ENCODE results near the gene STK33. TPM values are rescaled to one million over a fixed set of nuclear protein-coding genes. Genes with fewer than 3 reads are reported as not detected.

Gene STK33
- total and polyA plus RNA-seq, 2 donors = 10.5 to 13.3 TPM

GRCh38 chr11:8370812-8371515 lies 223.1 kb downstream of the STK33 start:
- 86% methylated on average over 8 of the region's 8 CpGs for WGBS
- no peak for DNase-seq (ENCODE audit: low read depth in 6 of 9, low spot score in 9 of 9)

GRCh38 chr11:8369592-8370205 lies 224.3 kb downstream of the STK33 start:
- H3K27me3 ChIP-seq (ENCODE audit: control insufficient read depth in 2 of 2, insufficient read depth in 1 of 2, low read length in 1 of 2) = no peaks in the 10 kb centered on the region
- no peak overlapping the region for H3K4me3 ChIP-seq (ENCODE audit: low read length in 2 of 2)
- H3K27ac ChIP-seq (ENCODE audit: low read depth in 1 of 2, low read length in 1 of 2) = no peak overlapping the region
- WGBS = over 99% methylated on average over 7 of the region's 7 CpGs
- H3K9me3 ChIP-seq (ENCODE audit: control insufficient read depth in 2 of 2, insufficient read depth in 1 of 2, low read length in 1 of 2) = no peaks in the 10 kb centered on the region
- H3K4me1 ChIP-seq (ENCODE audit: control insufficient read depth in 2 of 2, insufficient read depth in 2 of 2, low read length in 2 of 2) = no peaks in the 10 kb centered on the region
- no peak for DNase-seq (ENCODE audit: low read depth in 6 of 9, low spot score in 9 of 9)
- H3K36me3 ChIP-seq (ENCODE audit: control insufficient read depth in 2 of 2, insufficient read depth in 2 of 2, low read length in 1 of 2) = no peaks in the 10 kb centered on the region

More at GRCh38 chr11:8370812-8371515, 223.1 kb downstream of the STK33 start:
- no peaks in the 10 kb centered on the region for H3K36me3 ChIP-seq (ENCODE audit: control insufficient read depth in 2 of 2, insufficient read depth in 2 of 2, low read length in 1 of 2)
- no peaks in the 10 kb centered on the region for H3K4me1 ChIP-seq (ENCODE audit: control insufficient read depth in 2 of 2, insufficient read depth in 2 of 2, low read length in 2 of 2)
- H3K4me3 ChIP-seq (ENCODE audit: low read length in 2 of 2) = no peak overlapping the region
- H3K27me3 ChIP-seq (ENCODE audit: control insufficient read depth in 2 of 2, insufficient read depth in 1 of 2, low read length in 1 of 2) = no peaks in the 10 kb centered on the region
- H3K27ac ChIP-seq (ENCODE audit: low read depth in 1 of 2, low read length in 1 of 2) = no peak overlapping the region
- H3K9me3 ChIP-seq (ENCODE audit: control insufficient read depth in 2 of 2, insufficient read depth in 1 of 2, low read length in 1 of 2) = no peaks in the 10 kb centered on the region

GRCh38 chr11:8368772-8369171 lies 225.3 kb downstream of the STK33 start:
- Histone ChIP-seq H3K27ac (ENCODE audit: low read depth in 1 of 2, low read length in 1 of 2) (no peak overlapping the region), H3K27me3 (ENCODE audit: control insufficient read depth in 2 of 2, insufficient read depth in 1 of 2, low read length in 1 of 2) (no peaks in the 10 kb centered on the region), H3K9me3 (ENCODE audit: control insufficient read depth in 2 of 2, insufficient read depth in 1 of 2, low read length in 1 of 2) (no peaks in the 10 kb centered on the region), H3K36me3 (ENCODE audit: control insufficient read depth in 2 of 2, insufficient read depth in 2 of 2, low read length in 1 of 2) (no peaks in the 10 kb centered on the region), H3K4me3 (ENCODE audit: low read length in 2 of 2) (no peak overlapping the region), H3K4me1 (ENCODE audit: control insufficient read depth in 2 of 2, insufficient read depth in 2 of 2, low read length in 2 of 2) (no peaks in the 10 kb centered on the region)
- DNase-seq (ENCODE audit: low read depth in 6 of 9, low spot score in 9 of 9) = no peak
- WGBS = 91% methylated on average over 10 of the region's 10 CpGs

GRCh38 chr11:8368194-8368593 lies 225.8 kb downstream of the STK33 start:
- WGBS = 91% methylated on average over 7 of the region's 7 CpGs
- Histone ChIP-seq H3K4me1 (ENCODE audit: control insufficient read depth in 2 of 2, insufficient read depth in 2 of 2, low read length in 2 of 2) (no peaks in the 10 kb centered on the region), H3K36me3 (ENCODE audit: control insufficient read depth in 2 of 2, insufficient read depth in 2 of 2, low read length in 1 of 2) (no peaks in the 10 kb centered on the region), H3K4me3 (ENCODE audit: low read length in 2 of 2) (no peak overlapping the region), H3K9me3 (ENCODE audit: control insufficient read depth in 2 of 2, insufficient read depth in 1 of 2, low read length in 1 of 2) (no peaks in the 10 kb centered on the region), H3K27me3 (ENCODE audit: control insufficient read depth in 2 of 2, insufficient read depth in 1 of 2, low read length in 1 of 2) (no peaks in the 10 kb centered on the region), H3K27ac (ENCODE audit: low read depth in 1 of 2, low read length in 1 of 2) (no peak overlapping the region)
- no peak for DNase-seq (ENCODE audit: low read depth in 6 of 9, low spot score in 9 of 9)

- Histone ChIP-seq H3K9me3 (ENCODE audit: control insufficient read depth in 2 of 2, insufficient read depth in 1 of 2, low read length in 1 of 2) (no peaks in the 10 kb centered on the region), H3K4me1 (ENCODE audit: control insufficient read depth in 2 of 2, insufficient read depth in 2 of 2, low read length in 2 of 2) (no peaks in the 10 kb centered on the region), H3K27ac (ENCODE audit: low read depth in 1 of 2, low read length in 1 of 2) (no peak overlapping the region), H3K4me3 (ENCODE audit: low read length in 2 of 2) (no peak overlapping the region), H3K36me3 (ENCODE audit: control insufficient read depth in 2 of 2, insufficient read depth in 2 of 2, low read length in 1 of 2) (no peaks in the 10 kb centered on the region), H3K27me3 (ENCODE audit: control insufficient read depth in 2 of 2, insufficient read depth in 1 of 2, low read length in 1 of 2) (no peaks in the 10 kb centered on the region)
- 95% methylated on average over 6 of the region's 6 CpGs for WGBS
- DNase-seq (ENCODE audit: low read depth in 6 of 9, low spot score in 9 of 9) = no peak
Observed at GRCh38 chr11:8366316-8366715, 227.7 kb downstream of the STK33 start.

GRCh38 chr11:8365216-8365941 lies 228.6 kb downstream of the STK33 start:
- no peak overlapping the region for H3K27ac ChIP-seq (ENCODE audit: low read depth in 1 of 2, low read length in 1 of 2)
- no peak overlapping the region for H3K4me3 ChIP-seq (ENCODE audit: low read length in 2 of 2)
- no peaks in the 10 kb centered on the region for H3K27me3 ChIP-seq (ENCODE audit: control insufficient read depth in 2 of 2, insufficient read depth in 1 of 2, low read length in 1 of 2)
- H3K9me3 ChIP-seq (ENCODE audit: control insufficient read depth in 2 of 2, insufficient read depth in 1 of 2, low read length in 1 of 2) = no peaks in the 10 kb centered on the region
- WGBS = 84% methylated on average over 11 of the region's 11 CpGs
- DNase-seq (ENCODE audit: low read depth in 6 of 9, low spot score in 9 of 9) = no peak
- H3K36me3 ChIP-seq (ENCODE audit: control insufficient read depth in 2 of 2, insufficient read depth in 2 of 2, low read length in 1 of 2) = no peaks in the 10 kb centered on the region
- no peaks in the 10 kb centered on the region for H3K4me1 ChIP-seq (ENCODE audit: control insufficient read depth in 2 of 2, insufficient read depth in 2 of 2, low read length in 2 of 2)

GRCh38 chr11:8363921-8364320 lies 230.1 kb downstream of the STK33 start:
- no peaks in the 10 kb centered on the region for H3K4me1 ChIP-seq (ENCODE audit: control insufficient read depth in 2 of 2, insufficient read depth in 2 of 2, low read length in 2 of 2)
- DNase-seq (ENCODE audit: low read depth in 6 of 9, low spot score in 9 of 9) = no peak
- 89% methylated on average over 15 of the region's 15 CpGs for WGBS
- no peak overlapping the region for H3K4me3 ChIP-seq (ENCODE audit: low read length in 2 of 2)
- H3K9me3 ChIP-seq (ENCODE audit: control insufficient read depth in 2 of 2, insufficient read depth in 1 of 2, low read length in 1 of 2) = no peaks in the 10 kb centered on the region
- no peak overlapping the region for H3K27ac ChIP-seq (ENCODE audit: low read depth in 1 of 2, low read length in 1 of 2)
- no peaks in the 10 kb centered on the region for H3K36me3 ChIP-seq (ENCODE audit: control insufficient read depth in 2 of 2, insufficient read depth in 2 of 2, low read length in 1 of 2)
- H3K27me3 ChIP-seq (ENCODE audit: control insufficient read depth in 2 of 2, insufficient read depth in 1 of 2, low read length in 1 of 2) = no peaks in the 10 kb centered on the region

GRCh38 chr11:8362899-8363298 lies 231.1 kb downstream of the STK33 start:
- Histone ChIP-seq H3K9me3 (ENCODE audit: control insufficient read depth in 2 of 2, insufficient read depth in 1 of 2, low read length in 1 of 2) (no peaks in the 10 kb centered on the region), H3K36me3 (ENCODE audit: control insufficient read depth in 2 of 2, insufficient read depth in 2 of 2, low read length in 1 of 2) (no peaks in the 10 kb centered on the region), H3K27me3 (ENCODE audit: control insufficient read depth in 2 of 2, insufficient read depth in 1 of 2, low read length in 1 of 2) (no peaks in the 10 kb centered on the region), H3K27ac (ENCODE audit: low read depth in 1 of 2, low read length in 1 of 2) (no peak overlapping the region), H3K4me1 (ENCODE audit: control insufficient read depth in 2 of 2, insufficient read depth in 2 of 2, low read length in 2 of 2) (no peaks in the 10 kb centered on the region), H3K4me3 (ENCODE audit: low read length in 2 of 2) (no peak overlapping the region)
- no peak for DNase-seq (ENCODE audit: low read depth in 6 of 9, low spot score in 9 of 9)
- 95% methylated on average over 8 of the region's 8 CpGs for WGBS

GRCh38 chr11:8362491-8362890 lies 231.5 kb downstream of the STK33 start:
- 87% methylated on average over 4 of the region's 4 CpGs for WGBS
- DNase-seq (ENCODE audit: low read depth in 6 of 9, low spot score in 9 of 9) = no peak
- H3K4me3 ChIP-seq (ENCODE audit: low read length in 2 of 2) = no peak overlapping the region

More at GRCh38 chr11:8362491-8362890, 231.5 kb downstream of the STK33 start:
- H3K36me3 ChIP-seq (ENCODE audit: control insufficient read depth in 2 of 2, insufficient read depth in 2 of 2, low read length in 1 of 2) = no peaks in the 10 kb centered on the region
- no peaks in the 10 kb centered on the region for H3K4me1 ChIP-seq (ENCODE audit: control insufficient read depth in 2 of 2, insufficient read depth in 2 of 2, low read length in 2 of 2)
- H3K9me3 ChIP-seq (ENCODE audit: control insufficient read depth in 2 of 2, insufficient read depth in 1 of 2, low read length in 1 of 2) = no peaks in the 10 kb centered on the region
- no peak overlapping the region for H3K27ac ChIP-seq (ENCODE audit: low read depth in 1 of 2, low read length in 1 of 2)
- no peaks in the 10 kb centered on the region for H3K27me3 ChIP-seq (ENCODE audit: control insufficient read depth in 2 of 2, insufficient read depth in 1 of 2, low read length in 1 of 2)
